SKM-1 treated with dmso at 0.1 percent for 144 hours (cell line): Measurements from ENCODE around the gene MAD1L1.

Experiments used
- DNase-seq: peaks from one replicate; lab custom pipeline; 2025; ENCODE audit not compliant: unreplicated experiment; lab: John Stamatoyannopoulos, UW

MAD1L1 gene

DNA sequence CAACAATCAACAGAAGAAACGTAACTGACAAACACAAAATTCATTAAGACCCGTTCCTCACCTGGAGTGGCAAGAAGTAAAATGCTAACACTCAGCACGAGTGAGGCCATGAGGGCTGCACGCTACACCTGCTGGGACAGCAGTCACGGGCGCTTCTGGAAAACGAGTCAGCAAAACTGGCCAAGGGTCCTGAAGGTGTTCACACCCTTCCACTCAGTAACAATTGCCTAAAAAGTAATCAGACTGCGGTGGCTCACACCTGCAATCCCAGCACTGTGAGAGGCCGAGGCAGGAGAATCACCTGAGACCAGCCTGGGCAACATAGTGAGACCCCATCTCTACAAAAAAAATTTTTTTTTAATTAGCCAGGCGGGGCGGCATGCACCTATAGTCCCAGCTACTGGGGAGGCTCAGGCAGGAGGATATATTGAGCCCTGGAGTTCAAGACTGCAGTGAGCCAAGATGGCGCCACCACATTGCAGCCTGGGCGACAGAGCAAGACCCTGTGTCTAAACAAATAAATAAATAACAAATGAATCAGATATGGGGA lies 199.1 kb downstream of the MAD1L1 start:
- DNase-seq = no peak

DNA sequence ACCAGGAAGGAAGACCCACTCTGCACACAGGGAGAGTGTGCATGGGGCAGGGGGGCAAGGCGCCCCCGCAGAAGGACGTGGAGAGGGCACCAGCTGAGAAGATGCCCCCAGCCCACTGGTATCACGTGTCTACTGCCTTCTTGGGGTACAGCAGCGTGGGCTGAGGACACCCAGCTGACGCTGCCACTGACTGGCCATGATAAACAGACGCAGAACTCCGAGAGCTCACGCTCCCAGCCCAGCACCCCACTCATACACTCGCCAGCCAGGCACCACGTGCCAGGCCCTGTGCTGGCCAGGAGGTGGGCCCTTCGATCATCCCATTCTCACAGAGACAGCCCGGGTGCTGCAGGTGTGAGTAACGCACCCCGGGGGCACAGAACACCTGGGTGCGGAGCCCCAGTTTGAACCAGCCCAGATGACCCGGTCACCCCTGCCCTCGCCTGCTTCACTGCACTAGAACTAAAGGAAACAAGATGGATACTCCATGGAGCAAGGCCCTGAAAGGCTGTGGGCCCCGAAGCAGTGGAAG lies 199.8 kb downstream of the MAD1L1 start:
- DNase-seq = no peak

DNA sequence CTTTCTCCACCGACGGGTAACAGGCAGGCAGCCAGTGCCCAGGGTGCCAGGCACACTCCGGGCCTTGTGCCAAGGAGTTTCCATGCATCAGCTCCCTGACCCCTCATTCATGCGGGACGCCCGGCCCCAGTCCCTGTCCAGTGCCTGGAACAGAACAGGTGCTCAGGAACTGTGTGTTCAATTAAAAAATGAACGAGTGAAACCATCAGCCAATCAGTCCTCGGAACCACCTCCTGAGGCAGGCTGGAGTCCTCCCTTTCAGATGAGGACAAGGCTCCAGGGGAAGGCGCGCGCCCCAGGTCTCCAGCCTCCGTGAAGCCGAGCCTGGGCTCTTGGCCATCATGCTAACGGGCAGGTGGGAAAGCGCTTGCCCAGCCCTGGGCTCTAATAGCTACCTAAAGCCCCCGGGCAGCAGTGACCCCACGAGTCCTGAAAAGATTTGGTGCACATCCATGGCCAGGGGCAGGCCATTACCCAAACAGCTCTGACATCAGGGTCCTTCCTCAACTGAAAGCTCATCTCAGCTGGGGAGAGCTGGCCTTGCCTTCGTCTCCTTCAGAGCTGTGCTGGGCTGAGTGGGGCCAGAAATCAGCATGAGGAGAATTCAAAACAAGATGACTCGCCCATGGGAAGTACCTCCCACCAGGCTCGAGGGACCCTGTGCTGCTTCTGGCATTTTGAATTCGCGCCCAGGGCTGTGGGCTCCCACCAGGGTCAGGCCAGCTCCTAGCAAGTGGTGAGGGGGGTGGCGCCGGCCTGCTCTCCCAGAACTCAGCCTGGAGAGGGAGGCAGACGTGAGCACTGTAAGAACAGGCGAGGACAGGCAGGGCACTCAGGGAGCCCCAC lies 200.5 kb downstream of the MAD1L1 start:
- DNase-seq = no peak

DNA sequence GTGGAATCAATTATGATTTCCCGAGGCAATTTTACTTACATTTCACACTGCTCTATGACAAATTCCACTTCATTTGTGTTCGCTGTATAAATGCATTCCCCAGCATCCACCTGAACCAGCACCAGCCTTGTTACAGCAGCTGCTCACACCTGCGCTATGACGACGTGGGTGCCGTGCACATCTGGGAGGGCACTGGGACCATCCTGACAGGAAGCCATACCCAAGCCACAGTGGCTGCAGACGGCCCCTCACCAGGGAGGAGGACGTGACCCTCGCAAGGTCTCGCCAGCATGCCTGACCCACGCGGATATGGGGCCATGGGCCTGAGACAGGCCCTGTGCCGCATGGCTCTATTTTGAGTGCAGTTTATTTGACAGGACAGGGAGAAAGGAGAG lies 201.3 kb downstream of the MAD1L1 start:
- no peak for DNase-seq

DNA sequence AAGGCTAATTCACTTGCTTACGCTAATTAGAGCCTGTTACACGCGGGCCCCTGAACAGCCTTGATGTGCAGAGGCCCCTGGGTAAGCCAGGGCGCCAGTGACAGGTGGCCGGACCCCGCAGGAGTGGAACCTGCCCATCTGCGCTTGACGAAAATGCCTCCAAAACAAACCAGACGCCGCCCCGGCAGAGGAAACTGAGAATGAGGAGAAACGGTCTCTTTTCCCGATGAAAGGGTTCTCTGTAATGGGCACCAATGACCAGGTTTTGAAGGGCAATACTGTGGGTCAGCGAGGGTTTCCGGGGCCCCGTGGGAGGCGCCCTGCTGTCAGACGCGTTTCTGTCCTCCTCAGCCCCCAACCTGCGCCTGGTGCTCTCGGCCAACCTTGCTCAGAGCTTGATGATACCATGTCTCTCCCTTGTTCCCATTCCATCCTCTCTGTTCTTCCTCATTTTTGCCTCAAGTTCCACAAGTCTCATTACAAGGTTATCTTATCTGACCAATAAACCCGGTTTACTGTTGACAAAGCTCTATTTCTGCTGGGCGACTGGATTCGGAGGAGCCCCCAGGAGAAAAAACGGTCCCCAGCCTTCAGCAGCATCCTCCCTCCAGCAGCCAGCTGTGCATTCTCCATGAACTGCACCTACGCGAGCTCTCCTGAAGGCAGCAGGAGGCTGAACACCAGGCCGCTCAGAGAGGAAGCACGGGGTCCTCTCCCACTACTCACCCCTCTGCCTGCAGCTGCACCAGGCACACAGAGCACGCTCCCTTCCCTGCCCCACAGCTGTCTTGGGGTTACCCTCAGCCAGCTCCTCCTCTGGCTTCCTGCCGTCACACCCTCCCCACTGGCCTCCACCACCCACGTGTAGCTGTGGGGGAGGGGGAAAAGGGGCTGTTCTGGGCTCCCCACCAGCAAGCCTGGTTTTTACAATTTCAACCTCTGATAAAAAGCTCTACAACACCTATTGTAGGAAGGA lies 202.0 kb downstream of the MAD1L1 start:
- DNase-seq = no peak

DNA sequence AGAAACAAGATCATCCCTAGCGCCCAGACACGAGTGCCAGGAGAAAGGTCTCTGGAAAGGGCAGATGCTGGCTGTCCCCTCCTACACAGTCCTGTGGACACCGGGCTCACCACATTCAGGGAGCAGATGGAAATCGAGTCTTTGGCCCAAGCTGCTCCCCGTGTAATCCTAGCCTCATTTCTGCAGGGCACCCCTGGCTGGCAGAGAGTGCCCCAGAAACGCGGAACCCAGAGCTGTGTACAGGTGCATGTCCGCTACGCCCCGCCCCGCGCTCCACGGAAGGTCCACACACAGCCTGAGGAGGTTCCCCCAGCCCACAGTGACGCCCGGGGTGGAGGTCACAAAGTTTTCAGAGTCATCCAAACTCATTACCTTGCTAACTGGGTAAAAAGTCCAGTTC lies 202.8 kb downstream of the MAD1L1 start:
- DNase-seq = no peak

DNA sequence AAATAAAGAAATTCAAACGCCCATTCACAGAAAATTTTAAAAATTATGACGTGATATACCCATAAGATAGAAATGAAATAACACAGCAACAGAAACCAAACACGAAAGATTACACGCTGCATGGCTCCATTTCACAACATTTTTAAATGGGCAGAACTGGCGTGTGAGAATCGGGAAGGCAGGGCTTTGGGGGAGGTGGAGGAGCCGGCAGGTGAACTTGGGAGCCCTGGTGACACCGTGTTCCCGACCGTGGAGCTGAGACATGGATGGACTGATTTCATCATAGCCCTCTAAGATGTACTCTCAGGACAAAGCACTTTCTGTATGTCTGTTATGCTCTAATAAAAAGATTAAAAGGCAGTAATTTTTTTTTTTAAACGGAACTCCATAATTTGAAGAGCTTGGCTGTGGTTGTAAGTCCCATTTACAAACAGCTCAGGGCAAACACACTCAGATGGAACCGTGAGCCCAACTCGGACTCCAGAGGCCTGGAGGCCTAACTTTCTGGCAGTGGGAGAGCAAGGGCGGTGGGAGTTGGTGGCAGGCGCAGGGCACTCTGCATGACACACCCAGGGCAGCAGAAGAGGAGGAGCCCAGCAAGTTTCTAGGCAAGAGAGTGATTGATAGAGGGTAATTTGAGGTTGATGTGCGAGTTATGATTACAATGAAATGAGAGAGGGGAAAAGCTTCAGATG lies 203.4 kb downstream of the MAD1L1 start:
- no peak for DNase-seq

DNA sequence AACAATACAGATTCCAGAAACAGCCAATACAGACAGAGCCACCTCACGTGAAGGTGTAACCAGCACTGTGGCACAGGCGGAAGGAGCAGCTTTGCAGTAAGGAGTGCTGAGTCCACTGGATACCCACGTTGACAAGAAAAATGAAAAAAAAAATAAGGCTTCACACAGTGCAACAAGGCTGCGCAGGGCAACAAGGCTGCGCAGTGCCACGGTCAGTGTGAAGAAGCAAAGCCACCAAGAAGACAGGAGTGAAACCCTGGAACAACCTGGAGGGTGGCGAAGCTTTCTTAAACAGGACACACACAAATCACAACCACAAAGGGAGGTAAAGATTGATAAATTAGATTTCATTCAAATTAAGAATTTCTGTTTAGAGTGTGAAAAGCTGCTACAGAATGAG lies 204.0 kb downstream of the MAD1L1 start:
- no peak for DNase-seq

DNA sequence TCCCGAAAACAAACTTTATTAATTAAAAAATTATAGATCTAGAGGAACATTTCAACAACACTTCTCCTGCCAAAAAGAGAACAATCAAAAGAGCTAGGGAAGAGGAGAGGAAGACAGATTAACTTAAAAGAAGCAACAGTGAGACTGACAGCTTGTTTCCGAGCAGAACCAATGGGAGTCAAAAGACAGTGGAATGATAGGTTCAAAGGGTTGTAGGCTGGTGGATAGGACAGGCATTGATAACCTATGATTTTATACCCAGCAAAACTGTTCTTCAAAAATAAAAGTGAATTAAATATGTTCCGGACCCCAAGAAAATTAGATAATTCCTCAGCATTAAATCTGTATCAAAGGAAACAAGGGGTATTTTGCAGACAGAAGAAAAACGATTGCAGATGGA lies 207.6 kb downstream of the MAD1L1 start:
- DNase-seq = no peak

DNA sequence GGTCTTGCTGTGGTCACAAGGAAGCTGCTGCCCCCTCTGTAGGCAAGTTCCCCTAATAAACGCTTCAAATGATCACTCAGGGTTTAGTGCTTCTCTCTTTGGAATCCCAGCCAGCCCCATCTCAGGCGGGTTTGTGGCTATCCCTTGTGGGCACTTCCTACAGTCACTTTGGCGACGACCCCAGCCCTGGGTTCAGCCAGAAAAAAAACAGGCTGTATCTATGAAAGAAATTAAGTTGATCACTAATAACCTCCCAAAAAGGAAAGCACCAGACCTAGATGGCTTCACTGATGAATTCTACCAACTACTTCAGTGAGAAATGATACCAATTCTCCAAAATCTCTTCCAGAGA lies 208.2 kb downstream of the MAD1L1 start:
- no peak for DNase-seq

DNA sequence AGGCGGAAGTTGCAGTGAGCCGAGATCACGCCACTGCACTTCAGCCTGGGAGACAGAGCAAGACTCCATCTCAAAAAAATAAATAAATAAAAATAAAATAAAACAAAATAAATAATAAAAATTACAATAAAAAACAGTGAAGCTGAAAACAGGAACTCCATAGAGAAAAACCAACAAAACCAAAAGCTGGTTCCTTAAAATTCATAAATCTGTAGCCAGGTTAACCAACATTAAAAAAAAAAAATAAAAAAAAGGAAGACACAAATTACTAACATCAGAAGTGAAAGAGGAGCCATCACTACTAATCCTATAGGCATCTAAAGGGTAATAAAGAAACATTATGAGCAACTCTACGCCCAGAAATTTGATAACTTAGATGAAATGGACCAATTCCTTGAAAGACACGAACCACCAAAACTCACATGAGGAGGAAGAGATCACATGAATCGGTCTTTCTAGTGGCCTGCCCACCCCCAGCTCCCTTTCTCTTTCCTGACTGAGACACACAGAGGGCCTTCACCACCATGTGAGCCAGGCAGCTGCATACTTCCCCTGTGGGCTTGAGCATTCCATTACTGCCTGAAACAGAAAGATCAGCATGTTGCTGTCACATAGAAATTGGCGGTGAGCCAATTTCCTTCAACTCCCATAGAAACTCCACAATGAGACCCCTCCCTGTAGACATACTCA lies 208.7 kb downstream of the MAD1L1 start:
- no peak for DNase-seq

DNA sequence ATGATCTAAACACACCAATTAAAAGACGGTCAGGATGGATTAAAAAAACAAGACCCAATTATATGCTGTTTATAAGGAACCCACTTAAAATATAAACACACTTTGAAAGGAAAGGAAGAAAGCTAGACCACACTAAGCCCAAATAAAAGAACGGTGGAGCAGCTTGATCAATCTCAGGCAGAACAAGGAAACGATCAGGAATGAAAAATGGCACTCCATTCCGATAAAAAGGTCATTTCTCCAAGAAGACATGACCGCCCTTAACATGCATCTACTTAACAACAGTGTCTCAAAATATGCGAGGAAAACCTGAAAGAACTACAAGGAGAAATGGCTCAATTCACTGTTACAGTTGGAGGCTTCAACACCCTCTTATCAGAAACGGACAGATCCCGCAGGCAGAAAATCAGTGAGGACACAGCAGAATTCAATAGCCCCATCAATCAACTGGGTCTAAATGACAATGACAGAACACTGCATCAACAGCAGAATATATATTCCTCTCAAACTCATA lies 210.0 kb downstream of the MAD1L1 start:
- no peak for DNase-seq

DNA sequence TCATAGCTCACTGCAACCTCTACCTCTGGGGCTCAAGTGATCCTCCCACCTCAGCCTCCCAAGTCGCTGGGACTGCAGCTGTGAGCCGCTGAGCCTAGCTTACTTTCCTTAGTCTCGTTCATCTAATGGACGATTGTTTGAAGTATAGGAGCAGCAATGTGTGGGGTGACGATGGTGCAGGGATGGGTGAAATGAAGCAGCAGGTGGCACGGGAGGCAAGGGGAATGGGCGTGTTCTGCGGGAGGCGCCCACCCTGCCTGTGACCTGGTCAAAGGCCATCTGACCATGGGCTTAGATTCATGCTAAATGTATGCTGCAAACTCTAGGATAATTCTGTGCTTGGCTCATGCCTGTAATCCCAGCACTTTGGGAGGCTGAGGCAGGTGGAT lies 210.7 kb downstream of the MAD1L1 start:
- DNase-seq = no peak

DNA sequence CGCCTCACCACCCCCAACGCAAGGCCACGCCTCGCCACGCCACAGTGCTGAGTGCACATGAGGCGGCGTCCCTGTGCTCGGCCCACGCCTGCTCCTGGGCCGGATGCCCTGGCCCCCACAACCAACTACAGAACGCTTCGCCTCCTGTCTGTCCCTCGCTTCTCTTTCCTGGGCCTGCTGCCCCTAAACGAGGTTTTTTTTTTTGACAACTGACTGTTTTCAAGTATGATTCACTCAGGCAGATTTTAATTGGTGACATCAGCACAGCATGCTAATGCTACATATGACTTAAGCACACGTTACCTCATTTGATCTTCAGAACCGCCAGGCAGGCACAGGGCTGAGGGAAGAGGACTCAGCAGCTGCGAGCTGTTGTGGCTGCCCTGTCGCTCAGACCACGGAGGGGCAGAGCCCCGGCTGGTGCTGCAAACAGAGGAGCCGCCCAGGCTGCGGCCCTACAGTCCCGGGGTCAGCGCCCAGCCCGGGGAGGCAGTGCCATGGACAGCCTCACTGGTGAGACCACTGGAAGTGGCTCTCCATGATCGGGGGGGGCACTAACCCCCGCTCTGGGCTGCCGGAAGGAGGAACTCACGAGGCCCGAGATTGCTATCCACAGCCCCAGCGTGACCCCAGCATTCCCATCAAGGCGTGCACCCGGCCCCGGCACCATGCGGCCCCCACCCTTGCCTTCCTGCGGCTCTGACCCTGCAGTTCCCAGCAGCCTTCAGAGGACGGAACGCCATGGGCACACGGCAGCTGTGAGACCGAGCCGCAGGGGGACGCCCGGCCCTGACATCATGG lies 212.8 kb downstream of the MAD1L1 start:
- DNase-seq = no peak

DNA sequence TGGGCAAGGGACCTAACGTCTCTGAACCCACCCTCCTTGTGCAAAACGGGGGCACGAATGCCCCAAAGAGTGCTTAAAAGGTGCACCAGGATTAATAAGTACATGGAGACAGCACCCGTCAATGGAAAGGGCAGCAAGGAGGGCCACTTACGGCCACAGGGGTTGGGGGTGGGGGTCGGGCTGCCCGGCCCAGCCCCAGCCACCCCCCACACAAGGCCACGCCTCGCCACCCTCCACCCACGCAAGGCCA lies 213.4 kb downstream of the MAD1L1 start:
- no peak for DNase-seq

DNA sequence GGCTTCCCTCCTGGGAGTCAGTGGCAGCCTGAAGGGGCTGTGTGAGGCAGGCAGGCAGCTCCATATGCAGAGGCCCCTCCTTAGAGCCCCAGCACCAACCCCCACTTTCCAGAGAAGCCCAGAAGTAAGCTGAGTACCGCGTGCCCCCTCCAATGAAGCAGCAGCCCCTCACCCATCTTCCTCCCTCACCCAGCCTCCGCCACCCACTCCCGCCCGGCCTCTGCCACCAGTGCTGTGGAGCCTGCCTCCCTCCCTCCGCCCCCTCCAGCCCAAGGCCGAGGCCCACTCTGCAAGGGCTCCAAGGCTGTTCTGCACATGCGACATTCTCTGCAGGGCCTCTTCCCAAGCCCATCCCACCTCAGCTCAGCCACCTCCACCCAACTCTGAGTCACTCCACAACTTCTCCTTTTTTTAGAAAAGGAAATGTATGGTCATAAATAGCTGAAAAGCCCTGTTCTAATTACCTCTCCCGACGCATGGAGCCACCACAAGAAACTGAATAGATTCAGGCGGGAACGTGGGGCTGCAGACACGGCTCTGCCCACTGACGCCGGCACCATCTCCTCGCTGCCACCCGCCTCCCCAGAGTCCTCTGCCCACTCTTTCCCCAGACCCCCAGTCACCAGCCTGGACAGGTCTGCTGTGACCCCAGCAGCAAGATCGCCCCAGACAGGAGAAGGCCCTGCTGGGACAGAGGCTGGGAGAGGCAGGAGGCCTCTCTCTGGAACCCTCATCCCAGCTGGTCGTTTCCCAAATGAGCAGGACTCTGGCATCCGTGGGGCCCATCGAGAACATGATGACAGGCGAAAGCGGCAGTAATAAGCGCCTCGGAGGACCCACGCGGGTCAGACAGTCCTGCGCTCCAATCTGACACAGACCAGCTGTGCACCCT lies 213.9 kb downstream of the MAD1L1 start:
- peak; percentile 93 for DNase-seq

DNA sequence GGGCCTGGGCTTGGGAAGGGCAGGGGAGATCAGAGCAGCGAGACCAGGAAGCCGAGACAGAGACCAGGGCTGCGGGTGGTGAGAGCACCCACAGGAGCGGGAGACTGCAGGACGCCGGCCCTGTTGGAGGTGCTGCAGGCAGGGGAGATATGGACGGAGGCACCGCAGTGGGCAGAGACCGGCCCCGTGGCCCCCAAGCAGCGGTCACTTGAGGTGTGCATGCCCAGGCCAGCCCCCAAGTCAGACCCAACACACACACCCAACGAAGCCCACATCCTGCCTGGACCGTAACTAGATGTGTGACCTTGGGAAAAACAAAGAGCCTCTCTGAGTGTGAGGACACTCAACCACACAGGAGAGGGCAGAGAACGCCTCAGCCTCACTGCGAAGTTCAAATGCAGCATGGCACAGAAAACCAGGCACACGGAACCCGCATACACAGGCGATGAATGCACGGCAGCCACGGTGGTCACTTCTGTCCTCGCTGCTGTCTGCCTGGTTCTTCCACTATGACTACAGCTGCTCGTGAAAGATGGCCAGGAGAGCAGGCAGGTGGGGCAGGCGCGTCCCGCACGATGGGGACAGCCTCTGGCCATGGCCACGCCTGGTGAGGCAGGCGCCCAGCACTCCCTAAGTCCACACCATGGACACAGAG lies 214.7 kb downstream of the MAD1L1 start:
- DNase-seq = no peak

DNA sequence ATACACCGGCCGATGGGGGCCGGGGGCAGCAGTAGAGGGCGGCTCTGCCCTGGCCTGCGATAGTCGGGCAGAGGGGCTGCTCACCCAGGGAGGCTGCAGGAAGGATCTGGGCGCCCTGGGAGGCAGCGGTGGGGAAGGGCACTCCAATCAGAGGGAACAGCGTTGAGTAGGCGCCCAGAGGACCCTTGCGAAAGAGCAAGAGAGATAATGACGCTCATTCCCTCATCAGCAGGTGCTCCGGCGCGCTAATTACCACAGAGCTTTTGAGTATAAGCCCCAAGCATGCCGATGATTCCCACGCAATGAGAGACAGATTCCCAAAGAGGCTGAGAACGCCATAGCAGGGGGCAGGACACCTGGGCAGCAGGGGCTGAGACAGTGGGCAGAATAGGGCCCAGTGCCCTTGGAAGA lies 215.3 kb downstream of the MAD1L1 start:
- DNase-seq = no peak
